Measurements from ENCODE around the gene SLC28A3. TPM values are rescaled to one million over a fixed set of nuclear protein-coding genes. Genes with fewer than 3 reads are reported as not detected.

The SLC28A3 gene
- total RNA-seq, 2 experiments from 2014 or later: not detected

GRCh38 chr9:84337252-84337651 is 3.3 kb downstream of the SLC28A3 start:
- Mint-ChIP-seq H3K36me3 (ENCODE audit: low read depth) (no peaks in the 10 kb centered on the region), H3K9me3 (no peaks in the 10 kb centered on the region), H3K4me1 (ENCODE audit: low read depth) (no peaks in the 10 kb centered on the region), H3K27me3 (no peaks in the 10 kb centered on the region), H3K27ac (no peak overlapping the region), H3K4me3 (no peak overlapping the region)
- TF ChIP-seq CTCF (IDR thresholded peaks at IDR 0.05): no peak
- intact Hi-C loops (cut with DNase I, micrococcal nuclease): no loop called here
- H3K27ac ChIP-seq (ENCODE audit: low read depth in 1 of 2, low read length in 2 of 2): no peak overlapping the region
- H3K36me3 ChIP-seq (ENCODE audit: insufficient read depth, low read length): no peaks in the 10 kb centered on the region
- POLR2A ChIA-PET: no interaction called here
- no peak overlapping the region for H3K4me3 ChIP-seq (ENCODE audit: low read length)
- no peaks in the 10 kb centered on the region for H3K9me3 ChIP-seq (ENCODE audit: control insufficient read depth in 1 of 2, insufficient read depth in 1 of 2, low read length in 2 of 2)
- no peak for ATAC-seq (ENCODE audit: poor library complexity)
- H3K27me3 ChIP-seq (ENCODE audit: control insufficient read depth in 1 of 2, insufficient read depth in 2 of 2, low read length in 2 of 2): no peaks in the 10 kb centered on the region
- H3K4me1 ChIP-seq (ENCODE audit: insufficient read depth, low read length): no peaks in the 10 kb centered on the region
- DNase-seq: no peak
- CTCF ChIA-PET: interaction anchor here (1.0 kb wide), 1 partner anchor 8 kb away, joined by 4 read pairs; no protein-coding TSS in a partner anchor

DNA sequence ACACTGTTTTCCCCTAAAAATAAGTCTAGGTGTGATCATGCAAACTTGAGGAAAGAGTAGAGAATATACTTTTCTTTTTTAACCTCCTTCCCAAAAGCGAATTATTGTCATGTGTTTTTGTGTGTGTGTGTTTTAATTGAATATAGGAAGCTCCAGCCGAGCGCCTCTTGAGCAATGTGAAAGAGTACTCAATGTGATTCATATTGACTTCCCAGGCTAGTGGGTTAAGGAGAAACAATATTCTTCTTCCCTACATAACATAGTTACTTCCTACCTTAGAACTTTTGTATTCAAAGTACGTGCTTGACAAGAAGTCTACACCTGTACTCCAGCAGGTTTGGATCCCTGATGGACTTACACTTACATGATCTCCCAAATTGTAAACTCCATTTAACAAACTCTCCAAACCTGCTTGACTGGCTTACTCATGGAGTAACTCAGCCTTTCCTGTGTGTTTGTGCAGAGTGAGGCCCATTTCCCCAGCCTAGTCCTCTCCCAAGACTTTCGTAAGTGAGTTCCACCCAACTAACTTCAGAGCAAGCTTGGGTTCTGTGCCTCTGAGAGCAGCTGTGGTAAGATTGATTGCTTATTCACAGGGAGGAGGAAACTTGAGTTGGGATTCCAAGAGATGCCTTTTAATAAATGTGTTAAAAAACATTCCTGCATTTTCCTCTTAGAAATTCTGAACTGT is 9.3 kb downstream of the SLC28A3 start:
- no peaks in the 10 kb centered on the region for H3K4me1 ChIP-seq (ENCODE audit: insufficient read depth, low read length)
- ChIA-PET CTCF (no interaction called here), POLR2A (no interaction called here)
- H3K36me3 ChIP-seq (ENCODE audit: insufficient read depth, low read length): no peaks in the 10 kb centered on the region
- intact Hi-C loops (cut with DNase I, micrococcal nuclease): no loop called here
- ATAC-seq (ENCODE audit: poor library complexity): no peak
- TF ChIP-seq CTCF (IDR thresholded peaks at IDR 0.05): no peak
- no peaks in the 10 kb centered on the region for H3K36me3 Mint-ChIP-seq (ENCODE audit: low read depth)
- H3K27me3 ChIP-seq (ENCODE audit: control insufficient read depth in 1 of 2, insufficient read depth in 2 of 2, low read length in 2 of 2): no peaks in the 10 kb centered on the region
- H3K27me3 Mint-ChIP-seq: peaks cover 3% of the 10 kb centered on the region
- H3K9me3 Mint-ChIP-seq: peaks cover 6% of the 10 kb centered on the region
- H3K9me3 ChIP-seq (ENCODE audit: control insufficient read depth in 1 of 2, insufficient read depth in 1 of 2, low read length in 2 of 2): peaks cover 4 to 8% of the 10 kb centered on the region in 2 experiments
- H3K4me3 ChIP-seq (ENCODE audit: low read length): no peak overlapping the region
- H3K27ac Mint-ChIP-seq: no peak overlapping the region
- H3K27ac ChIP-seq (ENCODE audit: low read depth in 1 of 2, low read length in 2 of 2): no peak overlapping the region
- no peak for DNase-seq
- no peaks in the 10 kb centered on the region for H3K4me1 Mint-ChIP-seq (ENCODE audit: low read depth)
- no peak overlapping the region for H3K4me3 Mint-ChIP-seq

DNA sequence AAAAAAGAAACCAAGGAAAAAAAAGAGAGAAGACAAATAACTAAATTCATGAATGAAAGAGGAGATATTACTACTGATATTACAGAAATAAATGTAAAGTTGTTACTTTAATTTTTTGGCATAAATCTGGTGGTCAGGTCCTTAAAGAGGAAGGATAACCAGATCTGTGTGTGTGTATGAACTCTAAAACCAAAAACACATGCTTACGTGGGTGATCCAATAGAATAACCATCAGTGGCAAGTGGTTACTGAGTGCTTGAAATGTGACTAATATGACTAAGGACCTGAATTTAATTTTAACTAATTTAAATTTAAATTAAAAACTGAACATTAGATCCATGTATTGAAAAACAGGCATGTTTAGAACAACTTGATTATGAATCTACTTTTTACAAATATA is 10.3 kb downstream of the SLC28A3 start:
- DNase-seq: no peak
- intact Hi-C loops (cut with DNase I, micrococcal nuclease): no loop called here
- Histone ChIP-seq H3K27me3 (ENCODE audit: control insufficient read depth in 1 of 2, insufficient read depth in 2 of 2, low read length in 2 of 2) (no peaks in the 10 kb centered on the region), H3K4me1 (ENCODE audit: insufficient read depth, low read length) (no peaks in the 10 kb centered on the region), H3K4me3 (ENCODE audit: low read length) (no peak overlapping the region), H3K27ac (ENCODE audit: low read depth in 1 of 2, low read length in 2 of 2) (no peak overlapping the region), H3K36me3 (ENCODE audit: insufficient read depth, low read length) (no peaks in the 10 kb centered on the region), H3K9me3 (ENCODE audit: control insufficient read depth in 1 of 2, insufficient read depth in 1 of 2, low read length in 2 of 2) (peaks cover 4 to 8% of the 10 kb centered on the region in 2 experiments)
- peaks cover 3% of the 10 kb centered on the region for H3K27me3 Mint-ChIP-seq
- H3K36me3 Mint-ChIP-seq (ENCODE audit: low read depth): no peaks in the 10 kb centered on the region
- ChIA-PET CTCF (no interaction called here), POLR2A (no interaction called here)
- no peaks in the 10 kb centered on the region for H3K4me1 Mint-ChIP-seq (ENCODE audit: low read depth)
- no peak for ATAC-seq (ENCODE audit: poor library complexity)
- peaks cover 6% of the 10 kb centered on the region for H3K9me3 Mint-ChIP-seq
- TF ChIP-seq CTCF (IDR thresholded peaks at IDR 0.05): no peak
- no peak overlapping the region for H3K27ac Mint-ChIP-seq
- no peak overlapping the region for H3K4me3 Mint-ChIP-seq

Data from CD4-positive, alpha-beta T cell (primary cell).